Measurements from ENCODE around the gene DNAJC16.

Gene DNAJC16

DNA sequence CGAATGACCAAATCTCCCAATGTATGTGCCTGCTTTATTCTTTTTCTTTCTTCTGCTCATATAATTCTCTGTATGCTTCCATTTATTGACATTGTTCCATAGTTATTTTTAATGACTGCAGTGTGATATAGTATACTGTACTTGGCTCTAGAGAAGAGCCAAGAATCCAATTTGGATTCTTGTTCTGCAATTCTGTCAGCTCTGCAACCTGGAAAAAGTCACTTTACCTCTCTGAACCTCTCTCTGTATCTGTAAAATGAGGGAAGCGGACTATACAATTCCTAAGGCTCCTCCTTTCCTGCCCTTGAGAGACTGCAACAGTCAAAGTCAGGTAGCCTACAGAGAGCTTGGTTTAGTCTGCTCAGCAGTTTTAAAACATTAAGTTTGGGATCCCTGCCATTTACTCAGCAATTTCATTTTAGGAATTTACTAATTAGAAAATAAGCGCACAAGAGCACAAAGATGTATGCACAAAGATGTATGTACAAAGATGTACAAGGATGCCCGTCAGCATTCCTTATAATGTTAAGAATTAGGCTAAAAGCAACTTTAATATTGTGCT is 14.7 kb downstream of the DNAJC16 start:
- Histone ChIP-seq H3K14ac (ENCODE audit: low read length) (no peak overlapping the region), H3K4ac (ENCODE audit: low read length) (no peak overlapping the region), H3K4me1 (ENCODE audit: control insufficient read depth in 2 of 2, insufficient read depth in 1 of 2, low read depth in 1 of 2, low read length in 2 of 2) (no peaks in the 10 kb centered on the region), H3K36me3 (replicated peaks in 1 of 2; ENCODE audit: control insufficient read depth in 2 of 2, insufficient read depth in 2 of 2, low read length in 2 of 2) (peaks cover 31 to 90% of the 10 kb centered on the region in 2 donors), H3K9ac (ENCODE audit: low read depth, low read length, poor library complexity) (no peak overlapping the region), H3K18ac (ENCODE audit: low read length) (no peak overlapping the region), H3K27ac (replicated peaks; ENCODE audit: low read length) (no peak overlapping the region), H3K4me2 (ENCODE audit: insufficient read depth, low read length, poor library complexity, severe bottlenecking) (no peak overlapping the region), H2BK120ac (ENCODE audit: low read depth, low read length) (no peak overlapping the region), H3K4me3 (ENCODE audit: low read length in 2 of 2) (no peak overlapping the region), H2BK5ac (ENCODE audit: low read length) (no peak overlapping the region), H2BK12ac (ENCODE audit: low read length) (no peak overlapping the region), H2BK15ac (ENCODE audit: low read length) (no peak overlapping the region), H3K79me1 (ENCODE audit: low read depth, low read length) (no peaks in the 10 kb centered on the region), H2AK5ac (ENCODE audit: low read depth, low read length) (no peak overlapping the region), H3K27me3 (ENCODE audit: control insufficient read depth in 3 of 3, insufficient read depth in 3 of 3, low read depth in 1 of 3, low read length in 3 of 3) (no peaks in the 10 kb centered on the region), H3K9me3 (replicated peaks in 1 of 2; ENCODE audit: control insufficient read depth in 2 of 2, insufficient read depth in 1 of 2, low read depth in 1 of 2, low read length in 2 of 2) (no peaks in the 10 kb centered on the region), H3K23ac (ENCODE audit: low read depth, low read length, poor library complexity) (no peak overlapping the region), H4K8ac (ENCODE audit: low read depth, low read length) (no peak overlapping the region), H4K91ac (ENCODE audit: low read depth, low read length, poor library complexity) (no peak overlapping the region), H2AFZ (ENCODE audit: low read length) (no peak overlapping the region)
- no peak for DNase-seq (ENCODE audit: low spot score)
- no CpG with 5 or more reads among the region's 4 CpGs for WGBS, 2 donors (ENCODE audit: extremely low coverage in 2 of 2, insufficient read length in 2 of 2, insufficient replicate concordance in 1 of 2)

DNA sequence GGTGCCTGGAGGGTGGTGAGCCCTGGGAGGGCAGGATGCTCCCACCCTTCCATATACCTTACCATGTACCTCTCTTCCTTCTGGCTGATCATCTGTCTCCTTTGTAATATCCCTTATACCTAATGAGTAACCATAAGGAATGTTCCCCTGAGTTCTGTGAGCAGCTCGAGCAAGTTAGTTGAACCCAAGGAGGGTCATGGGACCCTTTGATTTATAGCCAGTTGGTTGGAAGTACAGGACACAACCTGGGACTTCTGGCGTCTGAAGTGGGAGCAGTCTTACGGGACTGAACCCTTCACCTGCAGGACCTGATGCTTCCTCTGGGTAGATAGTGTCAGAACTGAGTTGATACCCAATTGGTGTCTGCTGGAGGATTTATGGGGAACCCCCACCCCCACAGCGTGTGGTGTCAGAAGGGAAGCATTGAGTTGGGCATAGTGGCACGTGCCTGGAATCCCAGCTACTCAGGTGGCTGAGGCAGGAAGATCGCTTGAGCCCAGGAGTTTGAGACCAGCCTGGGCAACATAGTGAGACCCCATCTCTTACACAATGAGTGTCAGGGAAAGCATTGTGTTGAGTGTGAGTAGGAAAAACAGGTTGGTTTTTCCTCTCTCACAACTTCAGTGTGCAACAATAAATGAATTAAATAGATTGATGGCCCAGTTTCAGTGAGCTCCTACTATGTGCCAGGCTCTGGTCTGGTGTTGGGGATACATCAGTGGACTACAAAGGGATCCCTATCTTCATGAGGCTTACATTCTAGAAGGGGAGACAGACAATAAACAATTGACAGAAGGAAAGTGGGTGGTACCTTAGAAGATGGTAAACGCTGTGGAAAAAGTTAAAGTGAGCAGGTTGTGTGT is 16.0 kb downstream of the DNAJC16 start:
- no peak overlapping the region for H2BK15ac ChIP-seq (ENCODE audit: low read length)
- no peak overlapping the region for H4K8ac ChIP-seq (ENCODE audit: low read depth, low read length)
- H2BK5ac ChIP-seq (ENCODE audit: low read length), result no peak overlapping the region
- H3K4ac ChIP-seq (ENCODE audit: low read length), result no peak overlapping the region
- no peak overlapping the region for H3K23ac ChIP-seq (ENCODE audit: low read depth, low read length, poor library complexity)
- no peak overlapping the region for H3K4me3 ChIP-seq (ENCODE audit: low read length in 2 of 2)
- H3K79me1 ChIP-seq (ENCODE audit: low read depth, low read length), result no peaks in the 10 kb centered on the region
- H2BK12ac ChIP-seq (ENCODE audit: low read length), result no peak overlapping the region
- H3K4me2 ChIP-seq (ENCODE audit: insufficient read depth, low read length, poor library complexity, severe bottlenecking), result no peak overlapping the region
- H3K4me1 ChIP-seq (ENCODE audit: control insufficient read depth in 2 of 2, insufficient read depth in 1 of 2, low read depth in 1 of 2, low read length in 2 of 2), result no peaks in the 10 kb centered on the region
- no peaks in the 10 kb centered on the region for H3K9me3 ChIP-seq (replicated peaks in 1 of 2; ENCODE audit: control insufficient read depth in 2 of 2, insufficient read depth in 1 of 2, low read depth in 1 of 2, low read length in 2 of 2)
- no peak overlapping the region for H2BK120ac ChIP-seq (ENCODE audit: low read depth, low read length)
- no peaks in the 10 kb centered on the region for H3K27me3 ChIP-seq (ENCODE audit: control insufficient read depth in 3 of 3, insufficient read depth in 3 of 3, low read depth in 1 of 3, low read length in 3 of 3)
- no peak overlapping the region for H2AFZ ChIP-seq (ENCODE audit: low read length)
- no peak overlapping the region for H3K9ac ChIP-seq (ENCODE audit: low read depth, low read length, poor library complexity)
- WGBS, 2 donors (ENCODE audit: extremely low coverage in 2 of 2, insufficient read length in 2 of 2, insufficient replicate concordance in 1 of 2), result no CpG with 5 or more reads among the region's 7 CpGs
- H2AK5ac ChIP-seq (ENCODE audit: low read depth, low read length), result no peak overlapping the region
- no peak overlapping the region for H4K91ac ChIP-seq (ENCODE audit: low read depth, low read length, poor library complexity)
- H3K27ac ChIP-seq (replicated peaks; ENCODE audit: low read length), result no peak overlapping the region
- no peak overlapping the region for H3K14ac ChIP-seq (ENCODE audit: low read length)
- H3K18ac ChIP-seq (ENCODE audit: low read length), result no peak overlapping the region
- DNase-seq (ENCODE audit: low spot score), result no peak
- peaks cover 27 to 90% of the 10 kb centered on the region in 2 donors for H3K36me3 ChIP-seq (replicated peaks in 1 of 2; ENCODE audit: control insufficient read depth in 2 of 2, insufficient read depth in 2 of 2, low read length in 2 of 2)

- no peak overlapping the region for H2AFZ ChIP-seq (ENCODE audit: low read length)
- H2AK5ac ChIP-seq (ENCODE audit: low read depth, low read length), result no peak overlapping the region
- H2BK5ac ChIP-seq (ENCODE audit: low read length), result no peak overlapping the region
- no peak overlapping the region for H3K4ac ChIP-seq (ENCODE audit: low read length)
- no peak overlapping the region for H3K9ac ChIP-seq (ENCODE audit: low read depth, low read length, poor library complexity)
- DNase-seq (ENCODE audit: low spot score), result no peak
- H3K9me3 ChIP-seq (replicated peaks in 1 of 2; ENCODE audit: control insufficient read depth in 2 of 2, insufficient read depth in 1 of 2, low read depth in 1 of 2, low read length in 2 of 2), result no peaks in the 10 kb centered on the region
- no peak overlapping the region for H3K18ac ChIP-seq (ENCODE audit: low read length)
- H3K36me3 ChIP-seq (replicated peaks in 1 of 2; ENCODE audit: control insufficient read depth in 2 of 2, insufficient read depth in 2 of 2, low read length in 2 of 2), result peaks cover 29 to 92% of the 10 kb centered on the region in 2 donors
- no peaks in the 10 kb centered on the region for H3K4me1 ChIP-seq (ENCODE audit: control insufficient read depth in 2 of 2, insufficient read depth in 1 of 2, low read depth in 1 of 2, low read length in 2 of 2)
- H3K79me1 ChIP-seq (ENCODE audit: low read depth, low read length), result no peaks in the 10 kb centered on the region
- no peak overlapping the region for H2BK120ac ChIP-seq (ENCODE audit: low read depth, low read length)
- no peak overlapping the region for H2BK15ac ChIP-seq (ENCODE audit: low read length)
- no peak overlapping the region for H4K91ac ChIP-seq (ENCODE audit: low read depth, low read length, poor library complexity)
- H3K27me3 ChIP-seq (ENCODE audit: control insufficient read depth in 3 of 3, insufficient read depth in 3 of 3, low read depth in 1 of 3, low read length in 3 of 3), result no peaks in the 10 kb centered on the region
- H2BK12ac ChIP-seq (ENCODE audit: low read length), result no peak overlapping the region
- no peak overlapping the region for H3K4me2 ChIP-seq (ENCODE audit: insufficient read depth, low read length, poor library complexity, severe bottlenecking)
- H3K23ac ChIP-seq (ENCODE audit: low read depth, low read length, poor library complexity), result no peak overlapping the region
- no CpG with 5 or more reads among the region's 5 CpGs for WGBS, 2 donors (ENCODE audit: extremely low coverage in 2 of 2, insufficient read length in 2 of 2, insufficient replicate concordance in 1 of 2)
- no peak overlapping the region for H4K8ac ChIP-seq (ENCODE audit: low read depth, low read length)
- no peak overlapping the region for H3K4me3 ChIP-seq (ENCODE audit: low read length in 2 of 2)
- no peak overlapping the region for H3K14ac ChIP-seq (ENCODE audit: low read length)
- H3K27ac ChIP-seq (replicated peaks; ENCODE audit: low read length), result no peak overlapping the region
Measured at GRCh38 chr1:15543251-15543588, 16.6 kb downstream of the DNAJC16 start.

Data from neuronal stem cell (in vitro differentiated cells).